GM23338 (cell line): Measurements from ENCODE around the gene KAZN. TPM values are rescaled to one million over a fixed set of nuclear protein-coding genes. Genes with fewer than 3 reads are reported as not detected.

ENCODE experiments used
- ATAC-seq: fragments of 200-7000 bp; cut with Tn5 transposase; 3 replicates; pipeline ENCODE4 v1.9.1; 2020
- DNase-seq: peaks from one replicate; pipeline ENCODE4 v3.0.0-alpha.2; 2015; ENCODE audit warnings: low spot score
- H2AFZ ChIP-seq: fragments of 200-600 bp; sonication (generic); 2 replicates; pipeline ENCODE4 v1.8.0; 2016; ENCODE audit warnings: antibody characterized with exemption, mild to moderate bottlenecking, moderate library complexity
- H3F3A ChIP-seq: fragments of 200-600 bp; sonication (generic); replicated peaks from 2 replicates; pipeline ENCODE4 v1.8.0; 2017; ENCODE audit warnings: antibody characterized with exemption, mixed run types, low read depth
- H3K27ac ChIP-seq: fragments of 200-600 bp; sonication (generic); 2 replicates; pipeline ENCODE4 v1.6.1; 2016; ENCODE audit warnings: low read depth
- H3K27me3 ChIP-seq: fragments of 200-600 bp; sonication (generic); 2 replicates; pipeline ENCODE4 v1.8.0; 2016; ENCODE audit warnings: mild to moderate bottlenecking, mixed run types, moderate library complexity; ENCODE audit not compliant: insufficient read depth
- H3K36me3 ChIP-seq: fragments of 200-600 bp; sonication (generic); 2 replicates; pipeline ENCODE4 v1.8.0; 2016; ENCODE audit warnings: mild to moderate bottlenecking; ENCODE audit not compliant: insufficient read depth
- H3K4me1 ChIP-seq: fragments of 200-600 bp; sonication (generic); 2 replicates; pipeline ENCODE4 v1.8.0; 2016; ENCODE audit warnings: mild to moderate bottlenecking, moderate library complexity; ENCODE audit not compliant: insufficient read depth
- H3K4me2 ChIP-seq: fragments of 200-600 bp; sonication (generic); 2 replicates; pipeline ENCODE4 v1.7.1; 2017; ENCODE audit warnings: mixed run types
- H3K4me3 ChIP-seq: fragments of 200-600 bp; sonication (generic); 2 replicates; pipeline ENCODE4 v1.6.1; 2016; ENCODE audit warnings: mixed run types
- H3K79me2 ChIP-seq: fragments of 200-600 bp; sonication (generic); replicated peaks from 2 replicates; pipeline ENCODE4 v1.8.0; 2017; ENCODE audit warnings: mild to moderate bottlenecking; ENCODE audit not compliant: insufficient read depth
- H3K9me2 ChIP-seq: fragments of 200-600 bp; sonication (generic); 2 replicates; pipeline ENCODE4 v1.8.0; 2017; ENCODE audit not compliant: insufficient read depth
- H4K20me1 ChIP-seq: fragments of 200-600 bp; sonication (generic); replicated peaks from 2 replicates; pipeline ENCODE4 v1.8.0; 2017; ENCODE audit warnings: mild to moderate bottlenecking; ENCODE audit not compliant: insufficient read depth
- H3K27ac Mint-ChIP-seq: 2 replicates; pipeline ENCODE4 v1.8.0; 2020; ENCODE audit warnings: inconsistent platforms, mild to moderate bottlenecking, moderate library complexity, mixed read lengths
- H3K27me3 Mint-ChIP-seq: 3 replicates; pipeline ENCODE4 v1.8.0; 2022; ENCODE audit warnings: low read depth, mild to moderate bottlenecking, moderate library complexity, mixed read lengths, inconsistent platforms; ENCODE audit not compliant: insufficient read depth, poor library complexity
- H3K36me3 Mint-ChIP-seq: 3 replicates; pipeline ENCODE4 v1.8.0; 2021; ENCODE audit warnings: low read depth, mild to moderate bottlenecking, inconsistent platforms, moderate library complexity, mixed read lengths
- H3K4me1 Mint-ChIP-seq: 3 replicates; pipeline ENCODE4 v1.8.0; 2020; ENCODE audit warnings: mild to moderate bottlenecking, inconsistent platforms, mixed read lengths
- H3K4me3 Mint-ChIP-seq: 3 replicates; pipeline ENCODE4 v1.8.0; 2021; ENCODE audit warnings: moderate library complexity, mild to moderate bottlenecking, inconsistent platforms, mixed read lengths
- H3K9me3 Mint-ChIP-seq: 3 replicates; pipeline ENCODE4 v1.8.0; 2020; ENCODE audit warnings: moderate library complexity, mild to moderate bottlenecking, inconsistent platforms, mixed read lengths
- EZH2 ChIP-seq: fragments of 200-600 bp; sonication (generic); IDR thresholded peaks from one replicate; pipeline ENCODE4 v1.8.0; 2017; ENCODE audit warnings: antibody characterized with exemption, mild to moderate bottlenecking, low read depth; ENCODE audit not compliant: unreplicated experiment
- EZH2phosphoT487 ChIP-seq: fragments of 200-600 bp; sonication (generic); IDR thresholded peaks from one replicate; pipeline ENCODE4 v1.8.1; 2018; ENCODE audit warnings: antibody characterized with exemption; ENCODE audit not compliant: unreplicated experiment
- JUNB ChIP-seq: IDR thresholded peaks from one replicate; pipeline ENCODE4 v1.6.1; 2016; ENCODE audit warnings: antibody characterized with exemption; ENCODE audit not compliant: unreplicated experiment
- NANOG ChIP-seq: IDR thresholded peaks from 2 replicates; pipeline ENCODE4 v1.6.1; 2016; ENCODE audit warnings: antibody characterized with exemption, borderline replicate concordance
- STAT1 ChIP-seq: IDR thresholded peaks from one replicate; pipeline ENCODE4 v1.6.1; 2016; ENCODE audit warnings: antibody characterized with exemption; ENCODE audit not compliant: unreplicated experiment
- ZNF331 ChIP-seq: fragments of 250-450 bp; sonication (Bioruptor Pico); IDR thresholded peaks from 2 replicates; pipeline ENCODE4 v1.5.0; 2020; ENCODE audit warnings: low read depth, mild to moderate bottlenecking, moderate library complexity
- ZNF462 ChIP-seq: fragments of 250-450 bp; sonication (Bioruptor Pico); IDR thresholded peaks from 2 replicates; pipeline ENCODE4 v1.5.0; 2020; ENCODE audit warnings: mild to moderate bottlenecking, moderate library complexity
- polyA plus RNA-seq: library from polyadenylated mRNA; unstranded; fragments of >200 nt; fragmentation: Nextera tagmentation; extraction: Ambion mirVana; gene quantifications from 2 replicates; pipeline ENCODE4 v1.2.1, GENCODE V29; 2016
- total RNA-seq: library from RNA; depleted of rRNA; stranded (reverse); fragments of >200 nt; shearing (Covaris generic); gene quantifications from 2 replicates; pipeline ENCODE4 v1.2.3, GENCODE V29; 2014
- TF ChIP-seq, protein P1 (sequence below): IDR thresholded peaks from one replicate; pipeline ENCODE4 v1.6.1; 2018; ENCODE audit warnings: antibody characterized with exemption; ENCODE audit not compliant: unreplicated experiment
- TF ChIP-seq, protein P2 (sequence below): IDR thresholded peaks from 2 replicates; pipeline ENCODE4 v1.6.1; 2016; ENCODE audit warnings: antibody characterized with exemption

The KAZN gene
- total and polyA plus RNA-seq, 2 experiments from 2014 or later = 9.9 to 15.0 TPM

DNA sequence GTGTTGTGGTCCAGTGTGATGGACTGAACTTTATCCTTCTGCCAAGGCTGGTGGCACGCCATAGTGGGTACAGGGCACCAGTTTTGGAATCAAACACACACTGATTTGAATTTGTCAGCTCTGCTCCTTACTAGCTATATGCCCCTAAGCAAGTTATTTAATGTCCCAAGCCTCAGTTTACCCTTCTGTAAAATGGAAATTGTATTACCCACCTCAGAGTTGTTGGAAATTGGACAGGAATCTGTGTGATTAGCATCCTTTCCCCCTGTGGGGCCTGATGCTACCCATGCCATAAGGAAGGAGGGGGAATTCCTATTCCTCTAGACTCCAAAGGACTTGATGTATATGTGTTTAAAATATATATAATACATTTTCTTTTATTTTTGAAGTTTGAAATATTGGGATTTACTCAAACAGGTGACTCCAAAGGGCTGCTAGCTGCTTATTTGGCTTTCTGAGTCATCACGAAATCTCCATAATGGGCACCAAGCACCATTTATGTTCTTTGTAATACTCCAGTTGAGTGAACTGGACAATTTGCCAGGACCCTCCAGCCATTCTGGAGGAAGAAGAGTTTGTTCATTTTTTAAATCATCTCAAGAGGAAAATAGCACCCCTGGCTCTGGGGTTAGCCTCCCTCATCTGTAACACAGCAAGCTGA lies 330.5 kb downstream of the KAZN start:
- Histone ChIP-seq H3K27me3 (peaks cover 33% of the 10 kb centered on the region), H3F3A (peaks cover 3% of the 10 kb centered on the region; the same call in 1 of the 2 replicates), H3K9me2 (no peaks in the 10 kb centered on the region), H3K27ac (no peak overlapping the region), H3K79me2 (0 out of 2 replicates have a peak, but pooled peaks cover 6% of the 10 kb centered on the region), H4K20me1 (peaks cover 13% of the 10 kb centered on the region), H3K4me1 (peaks cover 9% of the 10 kb centered on the region), H2AFZ (no peak overlapping the region), H3K36me3 (no peaks in the 10 kb centered on the region), H3K4me2 (no peak overlapping the region), H3K4me3 (no peak overlapping the region)
- no peak for TF ChIP-seq EZH2phosphoT487
- no peak for DNase-seq
- Mint-ChIP-seq H3K27ac (no peak overlapping the region), H3K27me3 (peaks cover 42% of the 10 kb centered on the region), H3K9me3 (no peaks in the 10 kb centered on the region), H3K4me3 (no peak overlapping the region), H3K36me3 (no peaks in the 10 kb centered on the region), H3K4me1 (peaks cover 18% of the 10 kb centered on the region)
- ATAC-seq = no peak

DNA sequence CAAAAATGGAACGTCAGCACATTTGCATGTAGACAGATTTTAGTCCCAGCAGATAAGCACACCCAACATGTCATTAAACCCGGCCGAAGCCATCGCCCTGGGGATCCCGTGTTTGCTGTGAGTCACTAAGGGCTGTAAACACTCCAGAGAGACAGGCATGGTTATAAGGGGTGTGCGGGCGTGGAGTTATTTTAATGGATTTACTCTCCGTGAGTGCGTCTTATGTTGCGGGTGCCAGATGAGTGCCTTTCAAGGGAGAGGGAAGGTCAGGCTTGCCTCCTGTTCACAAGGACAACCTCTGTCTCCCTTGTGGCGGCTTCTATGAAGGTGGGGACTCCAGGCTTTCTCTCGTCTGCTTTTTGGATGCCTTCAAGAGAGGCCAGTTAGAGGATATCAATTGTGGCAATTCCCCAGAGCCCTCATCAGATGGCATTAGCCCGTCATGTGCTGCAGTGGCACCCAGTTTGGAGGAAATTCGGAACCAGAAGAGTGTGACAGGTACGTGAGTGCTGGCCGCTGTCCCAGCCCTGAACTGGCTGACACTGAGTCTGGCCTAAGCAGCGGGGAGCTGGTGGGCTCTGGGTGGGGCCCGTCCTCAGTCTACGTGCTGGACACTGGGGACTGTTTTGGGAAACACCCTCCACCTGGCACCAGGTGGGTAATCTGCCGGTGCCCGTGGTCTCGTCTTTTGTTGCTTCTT lies 331.2 kb downstream of the KAZN start:
- H4K20me1 ChIP-seq = peaks cover 13% of the 10 kb centered on the region
- TF ChIP-seq STAT1 (no peak), NANOG (no peak), JUNB (no peak), EZH2 (no peak), ZNF331 (CRISPR knock-in tag) (no peak), ZNF462 (CRISPR knock-in tag) (no peak), EZH2phosphoT487 (no peak)
- TF ChIP-seq, protein P1, sequence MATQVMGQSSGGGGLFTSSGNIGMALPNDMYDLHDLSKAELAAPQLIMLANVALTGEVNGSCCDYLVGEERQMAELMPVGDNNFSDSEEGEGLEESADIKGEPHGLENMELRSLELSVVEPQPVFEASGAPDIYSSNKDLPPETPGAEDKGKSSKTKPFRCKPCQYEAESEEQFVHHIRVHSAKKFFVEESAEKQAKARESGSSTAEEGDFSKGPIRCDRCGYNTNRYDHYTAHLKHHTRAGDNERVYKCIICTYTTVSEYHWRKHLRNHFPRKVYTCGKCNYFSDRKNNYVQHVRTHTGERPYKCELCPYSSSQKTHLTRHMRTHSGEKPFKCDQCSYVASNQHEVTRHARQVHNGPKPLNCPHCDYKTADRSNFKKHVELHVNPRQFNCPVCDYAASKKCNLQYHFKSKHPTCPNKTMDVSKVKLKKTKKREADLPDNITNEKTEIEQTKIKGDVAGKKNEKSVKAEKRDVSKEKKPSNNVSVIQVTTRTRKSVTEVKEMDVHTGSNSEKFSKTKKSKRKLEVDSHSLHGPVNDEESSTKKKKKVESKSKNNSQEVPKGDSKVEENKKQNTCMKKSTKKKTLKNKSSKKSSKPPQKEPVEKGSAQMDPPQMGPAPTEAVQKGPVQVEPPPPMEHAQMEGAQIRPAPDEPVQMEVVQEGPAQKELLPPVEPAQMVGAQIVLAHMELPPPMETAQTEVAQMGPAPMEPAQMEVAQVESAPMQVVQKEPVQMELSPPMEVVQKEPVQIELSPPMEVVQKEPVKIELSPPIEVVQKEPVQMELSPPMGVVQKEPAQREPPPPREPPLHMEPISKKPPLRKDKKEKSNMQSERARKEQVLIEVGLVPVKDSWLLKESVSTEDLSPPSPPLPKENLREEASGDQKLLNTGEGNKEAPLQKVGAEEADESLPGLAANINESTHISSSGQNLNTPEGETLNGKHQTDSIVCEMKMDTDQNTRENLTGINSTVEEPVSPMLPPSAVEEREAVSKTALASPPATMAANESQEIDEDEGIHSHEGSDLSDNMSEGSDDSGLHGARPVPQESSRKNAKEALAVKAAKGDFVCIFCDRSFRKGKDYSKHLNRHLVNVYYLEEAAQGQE = no peak
- TF ChIP-seq, protein P2, sequence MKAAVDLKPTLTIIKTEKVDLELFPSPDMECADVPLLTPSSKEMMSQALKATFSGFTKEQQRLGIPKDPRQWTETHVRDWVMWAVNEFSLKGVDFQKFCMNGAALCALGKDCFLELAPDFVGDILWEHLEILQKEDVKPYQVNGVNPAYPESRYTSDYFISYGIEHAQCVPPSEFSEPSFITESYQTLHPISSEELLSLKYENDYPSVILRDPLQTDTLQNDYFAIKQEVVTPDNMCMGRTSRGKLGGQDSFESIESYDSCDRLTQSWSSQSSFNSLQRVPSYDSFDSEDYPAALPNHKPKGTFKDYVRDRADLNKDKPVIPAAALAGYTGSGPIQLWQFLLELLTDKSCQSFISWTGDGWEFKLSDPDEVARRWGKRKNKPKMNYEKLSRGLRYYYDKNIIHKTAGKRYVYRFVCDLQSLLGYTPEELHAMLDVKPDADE = no peak

More for the DNA sequence above, 331.2 kb downstream of the KAZN start:
- Histone ChIP-seq H3K9me2 (no peaks in the 10 kb centered on the region), H3K79me2 (0 out of 2 replicates have a peak, but pooled peaks cover 6% of the 10 kb centered on the region), H3F3A (peaks cover 3% of the 10 kb centered on the region; the same call in 1 of the 2 replicates), H3K36me3 (no peaks in the 10 kb centered on the region), H3K4me2 (no peak overlapping the region), H3K4me1 (peaks cover 9% of the 10 kb centered on the region), H3K27ac (no peak overlapping the region), H2AFZ (no peak overlapping the region), H3K4me3 (no peak overlapping the region), H3K27me3 (peaks cover 31% of the 10 kb centered on the region)
- ATAC-seq = no peak
- no peak overlapping the region for H3K27ac Mint-ChIP-seq
- H3K9me3 Mint-ChIP-seq = no peaks in the 10 kb centered on the region
- H3K36me3 Mint-ChIP-seq = no peaks in the 10 kb centered on the region
- peaks cover 18% of the 10 kb centered on the region for H3K4me1 Mint-ChIP-seq
- DNase-seq = no peak
- H3K27me3 Mint-ChIP-seq = peaks cover 43% of the 10 kb centered on the region
- H3K4me3 Mint-ChIP-seq = no peak overlapping the region
